ENCODE measurements around the gene TRPM7. TPM values are rescaled to one million over a fixed set of nuclear protein-coding genes. Genes with fewer than 3 reads are reported as not detected.
A peak's percentile ranks its signal among the peaks of the same experiment; 100 is the strongest.

TRPM7 gene
- total and polyA plus RNA-seq, 2 of the 13 experiments (the other 11 are each of a cell fraction or from before 2014, with no cell fraction given) = 11.0 to 36.0 TPM

GRCh38 chr15:50686469-50687301 lies at the start of gene TRPM7 (continued):
- TF ChIP-seq CBX5 (CRISPR knock-in tag; IDR thresholded peaks at IDR 0.05; ENCODE audit: borderline replicate concordance) (peak; percentile 19; the same call in 1 of the 2 replicates), DZIP1 (CRISPR knock-in tag; IDR thresholded peaks at IDR 0.05) (no peak), ATM (IDR thresholded peaks at IDR 0.05; ENCODE audit: borderline replicate concordance) (no peak), ARHGAP35 (CRISPR knock-in tag; IDR thresholded peaks at IDR 0.05; ENCODE audit: borderline replicate concordance) (no peak; the same call in 1 of the 2 replicates), HNRNPH1 (optimal IDR thresholded peaks at IDR 0.05; ENCODE audit: low read depth, low read length) (no peak), TOPORS (CRISPR knock-in tag; IDR thresholded peaks at IDR 0.05) (peak; percentile 90), ARNT (IDR thresholded peaks at IDR 0.05) (no peak), ZNF770 (CRISPR knock-in tag; IDR thresholded peaks at IDR 0.05) (0 out of 2 replicates have a peak, but pooled peaks have one; percentile 30), KLF9 (CRISPR knock-in tag; IDR thresholded peaks at IDR 0.05; ENCODE audit: low read depth) (no peak), BRF2 (CRISPR knock-in tag; IDR thresholded peaks at IDR 0.05) (peak; percentile 27; the same call in 1 of the 2 replicates), PHF5A (CRISPR knock-in tag; IDR thresholded peaks at IDR 0.05; ENCODE audit: low read depth, unreplicated experiment) (no peak), SOX5 (CRISPR knock-in tag; IDR thresholded peaks at IDR 0.05; ENCODE audit: borderline replicate concordance) (no peak), RFX1 (IDR thresholded peaks at IDR 0.05) (no peak), FOXP1 (IDR thresholded peaks at IDR 0.05) (no peak), FOXP1 (CRISPR knock-in tag; IDR thresholded peaks at IDR 0.05) (no peak), RFXAP (CRISPR knock-in tag; IDR thresholded peaks at IDR 0.05; ENCODE audit: borderline replicate concordance) (no peak), TCF12 (IDR thresholded peaks at IDR 0.05) (no peak), TCF12 (CRISPR knock-in tag; IDR thresholded peaks at IDR 0.05) (peak; percentile 77)
- TF ChIP-seq, protein P1, sequence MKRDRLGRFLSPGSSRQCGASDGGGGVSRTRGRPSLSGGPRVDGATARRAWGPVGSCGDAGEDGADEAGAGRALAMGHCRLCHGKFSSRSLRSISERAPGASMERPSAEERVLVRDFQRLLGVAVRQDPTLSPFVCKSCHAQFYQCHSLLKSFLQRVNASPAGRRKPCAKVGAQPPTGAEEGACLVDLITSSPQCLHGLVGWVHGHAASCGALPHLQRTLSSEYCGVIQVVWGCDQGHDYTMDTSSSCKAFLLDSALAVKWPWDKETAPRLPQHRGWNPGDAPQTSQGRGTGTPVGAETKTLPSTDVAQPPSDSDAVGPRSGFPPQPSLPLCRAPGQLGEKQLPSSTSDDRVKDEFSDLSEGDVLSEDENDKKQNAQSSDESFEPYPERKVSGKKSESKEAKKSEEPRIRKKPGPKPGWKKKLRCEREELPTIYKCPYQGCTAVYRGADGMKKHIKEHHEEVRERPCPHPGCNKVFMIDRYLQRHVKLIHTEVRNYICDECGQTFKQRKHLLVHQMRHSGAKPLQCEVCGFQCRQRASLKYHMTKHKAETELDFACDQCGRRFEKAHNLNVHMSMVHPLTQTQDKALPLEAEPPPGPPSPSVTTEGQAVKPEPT (CRISPR knock-in tag; IDR thresholded peaks at IDR 0.05; ENCODE audit: low read depth) = no peak
- TF ChIP-seq, protein P2, sequence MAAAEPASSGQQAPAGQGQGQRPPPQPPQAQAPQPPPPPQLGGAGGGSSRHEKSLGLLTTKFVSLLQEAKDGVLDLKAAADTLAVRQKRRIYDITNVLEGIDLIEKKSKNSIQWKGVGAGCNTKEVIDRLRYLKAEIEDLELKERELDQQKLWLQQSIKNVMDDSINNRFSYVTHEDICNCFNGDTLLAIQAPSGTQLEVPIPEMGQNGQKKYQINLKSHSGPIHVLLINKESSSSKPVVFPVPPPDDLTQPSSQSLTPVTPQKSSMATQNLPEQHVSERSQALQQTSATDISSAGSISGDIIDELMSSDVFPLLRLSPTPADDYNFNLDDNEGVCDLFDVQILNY (CRISPR knock-in tag; conservative IDR thresholded peaks at IDR 0.05) = peak; percentile 73; the same call in 1 of the 2 replicates
- TF ChIP-seq, protein P3, sequence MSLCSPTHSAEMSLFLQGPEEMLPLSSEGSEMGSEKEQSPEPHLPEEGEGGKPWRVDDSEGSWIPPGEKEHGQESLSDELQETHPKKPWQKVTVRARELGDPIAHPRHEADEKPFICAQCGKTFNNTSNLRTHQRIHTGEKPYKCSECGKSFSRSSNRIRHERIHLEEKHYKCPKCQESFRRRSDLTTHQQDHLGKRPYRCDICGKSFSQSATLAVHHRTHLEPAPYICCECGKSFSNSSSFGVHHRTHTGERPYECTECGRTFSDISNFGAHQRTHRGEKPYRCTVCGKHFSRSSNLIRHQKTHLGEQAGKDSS (CRISPR knock-in tag; IDR thresholded peaks at IDR 0.05; ENCODE audit: borderline replicate concordance, low read depth) = peak; percentile 70; the same call in 1 of the 2 replicates
